Left renal pelvis (tissue), 4 donors: ENCODE results near the gene SNPH. TPM values are rescaled to one million over a fixed set of nuclear protein-coding genes. Genes with fewer than 3 reads are reported as not detected.
"Not testable (repeated sequence)": the region's sequence is repeated elsewhere in the genome, so short reads cannot be mapped to it uniquely, and the experiment has no call there.

Source experiments
- DNase-seq, 4 donors: peaks; one replicate each; pipeline ENCODE4 v3.0.0-alpha.2; 2013; ENCODE audit warnings: low read depth in 4 of 4, low spot score in 3 of 4
- polyA plus RNA-seq, 4 donors: library from polyadenylated mRNA; unstranded; fragments of 120-200 nt; gene quantifications; one replicate each; pipeline ENCODE4 v1.2.1, GENCODE V29; 2013; ENCODE audit not compliant: insufficient read length in 4 of 4

Gene SNPH, protein sequence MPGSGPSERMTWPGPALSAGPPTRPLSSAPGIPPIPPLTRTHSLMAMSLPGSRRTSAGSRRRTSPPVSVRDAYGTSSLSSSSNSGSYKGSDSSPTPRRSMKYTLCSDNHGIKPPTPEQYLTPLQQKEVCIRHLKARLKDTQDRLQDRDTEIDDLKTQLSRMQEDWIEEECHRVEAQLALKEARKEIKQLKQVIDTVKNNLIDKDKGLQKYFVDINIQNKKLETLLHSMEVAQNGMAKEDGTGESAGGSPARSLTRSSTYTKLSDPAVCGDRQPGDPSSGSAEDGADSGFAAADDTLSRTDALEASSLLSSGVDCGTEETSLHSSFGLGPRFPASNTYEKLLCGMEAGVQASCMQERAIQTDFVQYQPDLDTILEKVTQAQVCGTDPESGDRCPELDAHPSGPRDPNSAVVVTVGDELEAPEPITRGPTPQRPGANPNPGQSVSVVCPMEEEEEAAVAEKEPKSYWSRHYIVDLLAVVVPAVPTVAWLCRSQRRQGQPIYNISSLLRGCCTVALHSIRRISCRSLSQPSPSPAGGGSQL
- polyA plus RNA-seq, result 1 to 10 TPM; 2.2 to 4.0 (median 3.4) TPM

DNA sequence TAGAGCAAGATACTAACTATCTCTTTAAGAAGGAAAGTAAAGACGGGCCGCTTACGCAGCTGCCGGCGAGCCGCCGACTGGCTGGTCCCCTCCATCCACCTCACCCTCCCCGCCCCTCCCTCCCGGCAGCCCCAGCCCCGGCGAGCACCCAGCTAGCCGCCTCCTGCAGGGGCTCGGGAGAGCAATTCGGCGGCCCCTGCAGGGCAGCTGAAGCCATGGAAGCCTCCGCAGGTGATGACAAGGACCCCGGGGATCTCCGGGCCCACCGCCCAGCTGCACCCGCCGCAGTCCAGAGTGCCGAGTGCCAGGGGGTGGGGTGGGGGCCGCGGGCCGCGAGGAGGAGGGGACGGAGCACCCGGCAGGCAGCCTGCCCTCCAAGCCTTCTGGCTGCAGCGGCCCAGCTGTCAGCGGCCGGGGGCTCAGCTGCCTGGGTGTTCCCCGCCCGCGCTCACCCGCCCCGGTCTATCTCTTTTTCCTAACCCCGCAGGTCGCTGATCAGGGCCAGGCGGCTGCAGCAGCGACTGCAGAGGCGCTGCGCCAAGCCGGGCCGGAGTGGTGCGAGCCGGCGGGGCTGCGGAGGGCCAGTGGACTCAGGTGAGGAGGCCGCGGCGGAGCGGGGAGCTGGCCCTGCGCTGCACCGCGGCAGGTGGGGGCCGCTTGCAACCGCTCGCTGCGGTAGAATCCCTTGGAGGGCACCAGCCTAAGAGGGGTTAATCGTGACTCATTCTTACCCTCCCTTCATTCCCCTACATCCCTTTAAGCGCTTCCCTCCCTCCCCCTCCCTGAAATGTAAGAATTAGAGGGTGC lies at the start of gene SNPH:
SNPH (plus strand) TSS at position 128 of the 807 bp plus-strand sequence. CDS start 29,946 bp downstream, outside the sequence.
- peak; percentile 6 to 35 (median 23) for DNase-seq

DNA sequence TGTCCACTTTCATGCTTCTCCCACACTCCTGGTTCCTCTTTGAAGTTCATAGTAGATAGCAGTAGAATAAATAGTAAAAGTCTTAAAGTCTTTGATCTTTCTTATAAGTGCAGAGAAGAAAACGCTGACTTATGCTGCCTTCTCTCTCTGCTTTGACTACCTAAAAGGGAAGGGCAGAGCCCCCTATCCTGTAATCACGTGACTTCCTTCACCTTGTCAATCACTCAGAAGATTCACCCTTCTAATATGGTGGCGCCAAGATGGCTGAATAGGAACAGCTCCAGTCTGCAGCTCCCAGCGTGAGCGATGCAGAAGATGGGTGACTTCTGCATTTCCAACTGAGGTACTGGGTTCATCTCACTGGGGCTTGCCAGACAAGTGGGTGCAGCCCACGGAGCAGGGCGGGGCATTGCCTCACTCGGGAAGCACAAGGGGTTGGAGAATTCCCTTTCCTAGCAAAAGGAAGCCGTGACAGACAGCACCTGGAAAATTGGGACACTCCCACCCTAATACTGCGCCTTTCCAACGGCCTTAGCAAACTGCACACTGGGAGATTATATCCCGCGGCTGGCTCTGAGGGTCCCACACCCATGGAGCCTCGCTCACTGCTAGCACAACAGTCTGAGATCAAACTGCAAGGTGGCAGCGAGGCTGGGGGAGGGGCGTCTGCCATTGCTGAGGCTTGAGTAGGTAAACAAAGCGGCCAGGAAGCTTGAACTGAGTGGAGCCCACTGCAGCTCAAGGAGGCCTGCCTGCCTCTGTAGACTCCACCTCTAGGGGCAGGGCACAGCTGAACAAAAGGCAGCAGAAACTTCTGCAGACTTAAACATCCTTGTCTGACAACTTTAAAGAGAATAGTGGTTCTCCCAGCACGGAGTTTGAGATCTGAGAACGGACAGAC lies 49.3 kb upstream of the SNPH start:
- DNase-seq, result not testable (repeated sequence)

DNA sequence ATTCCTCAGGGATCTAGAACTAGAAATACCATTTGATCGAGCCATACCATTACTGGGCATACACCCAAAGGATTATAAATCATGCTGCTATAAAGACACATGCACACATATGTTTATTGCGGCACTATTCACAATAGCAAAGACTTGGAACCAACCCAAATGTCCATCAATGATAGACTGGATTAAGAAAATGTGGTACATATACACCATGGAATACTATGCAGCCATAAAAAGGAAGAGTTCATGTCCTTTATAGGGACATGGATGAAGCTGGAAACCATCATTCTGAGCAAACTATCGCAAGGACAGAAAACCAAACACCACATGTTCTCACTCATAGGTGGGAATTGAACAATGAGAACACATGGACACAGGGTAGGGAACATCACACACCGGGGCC lies 43.3 kb upstream of the SNPH start:
- DNase-seq, result not testable (repeated sequence)

DNA sequence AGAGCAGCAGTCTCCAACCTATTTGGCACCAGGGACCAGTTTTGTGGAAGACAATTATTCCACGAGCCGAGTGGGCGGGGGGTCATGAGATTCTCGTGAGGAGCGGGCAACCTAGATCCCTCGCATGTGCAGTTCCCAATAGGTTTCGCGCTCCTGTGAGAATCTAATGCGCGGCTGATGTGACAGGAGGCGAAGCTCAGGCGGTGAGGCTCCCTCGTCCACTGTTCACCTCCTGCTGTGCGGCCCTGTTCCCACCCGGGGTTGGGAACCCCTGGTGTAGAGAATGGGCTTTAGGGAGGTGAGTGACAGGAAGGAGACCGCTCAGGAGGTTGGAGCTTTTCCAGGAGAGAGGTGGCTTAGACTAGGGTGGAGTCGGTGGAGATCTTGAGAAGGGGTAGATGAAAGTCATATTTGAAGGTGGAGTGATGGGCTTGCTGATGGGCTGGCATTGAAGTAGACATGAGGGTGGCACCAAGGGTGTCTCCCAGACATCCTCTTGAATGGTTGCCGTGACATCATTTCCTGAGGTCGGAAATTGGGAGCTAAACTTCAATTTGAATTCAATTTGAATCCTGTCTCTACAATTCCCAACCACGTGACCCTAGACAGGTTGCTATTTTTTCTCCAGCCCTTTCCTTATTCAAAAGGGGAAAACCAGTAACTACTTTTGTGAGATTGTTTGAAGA lies 41.7 kb upstream of the SNPH start:
- DNase-seq, result no peak

DNA sequence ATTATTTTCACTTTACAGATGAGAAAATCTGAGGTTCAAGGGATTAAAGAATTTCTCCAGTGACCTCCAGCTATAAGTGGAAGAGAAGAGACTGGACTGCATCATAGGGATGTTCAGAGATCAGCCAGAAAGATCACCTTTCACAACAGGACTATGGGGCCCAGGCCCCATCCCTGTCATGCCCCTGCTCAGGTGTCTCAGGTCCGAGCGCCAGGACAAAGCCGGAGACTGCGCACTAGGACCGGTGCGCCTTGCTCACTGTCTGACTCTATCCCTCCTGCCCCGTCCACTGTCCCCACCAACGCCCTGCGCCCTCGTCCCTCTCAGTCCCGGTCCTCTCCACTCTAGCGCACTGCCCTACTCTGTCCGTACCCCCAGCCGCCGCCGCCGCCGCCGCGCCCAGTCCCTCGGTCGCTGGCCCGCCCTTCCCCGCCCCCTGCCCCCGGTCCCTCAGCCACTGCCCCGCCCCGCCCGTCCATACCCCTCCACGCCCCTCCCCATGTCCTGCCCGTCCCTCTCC lies 40.8 kb upstream of the SNPH start:
- DNase-seq, result no peak

DNA sequence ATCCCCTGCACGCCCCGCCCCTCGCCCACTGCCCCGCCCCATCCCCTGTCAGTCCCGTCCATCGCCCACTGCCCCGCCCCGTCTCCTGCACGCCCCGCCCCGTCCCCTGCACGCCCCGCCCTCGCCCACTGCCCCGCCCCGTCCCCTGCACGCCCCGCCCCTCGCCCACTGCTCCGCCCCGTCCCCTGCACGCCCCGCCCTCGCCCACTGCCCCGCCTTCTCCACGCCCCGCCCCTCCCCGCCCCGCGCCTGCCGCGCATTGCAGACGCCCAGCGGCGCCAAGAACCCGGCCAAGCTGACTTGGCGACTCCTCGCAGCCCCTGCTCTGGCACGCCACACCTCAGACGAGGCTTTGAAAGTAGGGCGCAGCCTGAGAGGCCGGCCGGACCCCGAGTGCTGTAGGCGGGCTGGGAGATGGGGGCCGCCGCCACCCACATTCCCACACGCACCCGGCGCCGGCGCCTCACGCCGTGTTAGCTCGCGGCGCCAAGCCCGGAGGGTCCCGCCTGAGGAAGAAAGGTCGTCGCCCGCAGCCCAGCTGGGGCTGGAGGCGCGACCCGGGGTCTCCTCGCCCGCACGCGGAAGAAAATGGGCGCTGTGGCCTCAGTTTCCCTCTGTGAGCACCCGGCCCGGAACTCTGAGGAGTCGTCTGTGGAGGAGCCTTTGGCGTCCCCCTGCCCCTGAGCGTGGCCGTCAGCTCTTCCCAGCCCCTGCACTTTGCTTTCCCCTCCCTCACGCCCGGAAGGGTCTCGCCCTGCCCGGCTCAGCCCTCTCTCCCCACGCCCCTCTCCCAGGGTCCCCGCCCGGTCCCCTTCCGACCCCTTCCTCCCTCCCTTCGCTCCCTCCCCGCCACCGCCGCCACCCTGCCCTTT lies 40.1 kb upstream of the SNPH start, which contains the start of gene RAD21L1:
RAD21L1 (plus strand) TSS at position 262 of the 872 bp plus-strand sequence. CDS start 2,410 bp downstream, outside the sequence.
- peak in 2 of 4 donors; percentile 18 to 20 for DNase-seq

DNA sequence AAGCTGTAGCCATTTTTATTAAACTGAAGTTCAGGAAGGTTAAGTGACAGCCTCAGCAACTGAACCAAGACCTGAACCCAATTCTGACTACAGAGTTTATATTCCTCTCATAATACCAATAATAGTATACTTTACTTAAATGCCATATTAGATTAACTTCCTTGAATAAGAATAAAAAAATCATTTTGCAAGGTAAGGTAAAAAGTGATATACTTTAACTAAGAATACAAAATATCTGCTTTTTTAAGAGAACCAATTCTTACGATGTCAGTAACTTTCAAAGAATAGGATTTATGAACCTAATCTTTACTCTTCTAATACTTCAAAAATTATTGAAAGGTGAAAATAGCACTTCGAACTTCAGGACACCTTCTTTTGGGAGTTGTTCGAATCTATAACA lies 36.6 kb upstream of the SNPH start:
- DNase-seq, result no peak

DNA sequence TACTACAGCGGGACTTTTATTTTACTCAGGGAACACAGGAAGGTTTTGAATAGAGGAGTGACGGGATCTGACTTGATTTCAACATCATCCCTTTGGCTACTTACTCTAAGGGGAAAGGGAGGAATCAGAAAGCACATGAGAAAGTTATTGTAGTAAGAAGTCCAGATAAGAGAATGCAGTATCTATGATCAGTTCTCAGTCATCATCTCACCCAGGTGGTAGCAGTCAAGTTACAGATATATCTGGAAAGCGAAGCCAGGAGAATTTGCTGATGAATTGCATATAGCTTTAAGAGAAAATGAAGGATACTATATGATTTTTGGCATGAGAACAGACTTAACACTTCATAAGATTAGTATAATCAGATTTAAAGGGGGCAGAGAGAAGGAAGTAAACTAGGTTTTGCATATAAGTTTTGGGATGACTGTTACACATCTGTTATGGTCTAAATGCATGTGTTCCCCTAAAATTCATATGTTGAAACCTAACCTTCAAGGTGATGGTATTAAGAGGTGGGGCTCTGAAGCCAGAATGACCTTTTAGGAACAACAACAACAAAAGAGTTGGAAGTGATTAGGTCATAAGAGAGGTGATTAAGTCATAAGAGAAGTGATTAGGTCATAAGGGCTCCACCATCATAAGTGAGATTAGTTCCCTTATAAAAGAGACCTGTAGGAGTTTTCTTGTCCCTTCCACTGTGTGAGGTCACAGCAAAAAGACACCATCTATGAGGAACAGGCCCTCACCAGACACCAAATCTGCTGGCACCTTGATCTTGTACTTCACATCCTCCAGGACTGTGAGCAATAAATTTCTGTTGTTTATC lies 33.6 kb upstream of the SNPH start:
- DNase-seq, result no peak

DNA sequence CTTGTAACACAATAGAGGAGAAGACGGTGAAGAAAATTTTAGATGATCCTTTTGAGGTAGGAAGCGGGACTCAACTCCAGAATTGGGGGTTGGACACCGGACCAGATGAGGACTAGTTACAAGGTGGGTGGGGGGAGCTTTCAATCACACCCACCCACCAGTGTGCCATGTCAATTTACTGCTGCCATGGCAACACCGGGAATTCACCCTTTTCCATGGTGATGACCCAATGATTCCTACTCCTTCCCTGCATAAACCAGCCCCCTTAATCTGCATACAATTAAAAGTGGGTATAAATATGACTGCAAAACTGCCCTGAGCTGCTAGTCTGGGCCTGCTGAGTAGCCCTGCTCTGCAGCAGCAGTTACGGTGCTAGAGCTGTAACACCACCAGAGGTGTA lies 25.5 kb upstream of the SNPH start:
- DNase-seq, result no peak

DNA sequence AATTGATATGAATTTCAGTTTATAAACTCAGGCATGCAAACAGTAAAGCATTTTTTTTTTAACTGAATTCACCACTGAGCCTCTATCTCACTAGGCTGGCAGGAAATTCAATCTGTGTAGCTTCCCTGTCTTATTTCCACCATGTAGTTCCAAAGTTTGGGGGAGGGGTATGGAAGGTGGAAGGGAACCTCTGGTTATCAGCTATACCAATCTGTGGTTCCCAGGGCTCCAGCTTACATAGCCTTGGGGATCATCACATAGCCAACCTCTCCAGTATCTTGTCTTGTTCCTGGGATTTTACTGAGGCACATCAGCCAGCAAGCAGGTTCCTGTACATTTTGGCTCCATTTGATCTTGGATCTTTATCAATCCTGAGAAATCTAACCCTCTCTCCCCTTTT lies 24.6 kb upstream of the SNPH start:
- no peak for DNase-seq

DNA sequence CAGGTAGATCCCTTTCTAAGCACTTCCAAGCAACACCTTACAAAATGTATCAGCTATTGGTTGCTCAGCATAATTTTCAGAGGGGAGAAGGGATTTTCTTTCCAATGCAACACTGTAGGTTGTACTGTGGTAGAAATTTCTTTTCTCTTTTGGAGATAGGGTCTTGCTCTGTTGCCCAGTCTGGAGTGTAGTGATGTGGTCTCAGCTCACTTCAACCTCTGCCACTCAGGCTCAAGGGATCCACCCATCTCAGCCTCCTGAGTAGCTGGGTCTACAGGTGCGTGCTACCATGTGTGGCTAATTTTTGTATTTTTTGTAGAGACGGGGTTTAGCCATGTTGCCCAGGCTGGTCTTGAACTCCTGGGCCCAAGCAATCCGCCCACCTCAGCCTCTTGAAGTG lies 24.0 kb upstream of the SNPH start:
- no peak for DNase-seq

DNA sequence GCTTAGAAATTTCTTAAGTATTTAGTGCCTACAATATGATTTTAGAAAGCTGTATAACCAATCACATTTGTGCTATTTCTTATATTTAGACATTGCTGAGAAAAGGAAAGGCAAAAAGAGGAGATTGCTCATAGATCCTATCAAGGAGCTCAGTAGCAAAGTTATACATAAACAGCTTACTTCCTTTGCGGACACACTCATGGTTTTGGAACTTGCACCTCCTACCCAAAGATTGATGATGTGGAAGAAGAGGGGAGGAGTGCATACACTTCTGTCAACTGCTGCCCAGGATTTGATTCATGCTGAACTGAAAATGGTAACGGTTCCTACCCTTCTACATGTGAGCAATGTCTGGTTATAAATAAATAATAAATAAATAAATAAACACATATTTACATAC lies 23.6 kb upstream of the SNPH start:
- no peak for DNase-seq

DNA sequence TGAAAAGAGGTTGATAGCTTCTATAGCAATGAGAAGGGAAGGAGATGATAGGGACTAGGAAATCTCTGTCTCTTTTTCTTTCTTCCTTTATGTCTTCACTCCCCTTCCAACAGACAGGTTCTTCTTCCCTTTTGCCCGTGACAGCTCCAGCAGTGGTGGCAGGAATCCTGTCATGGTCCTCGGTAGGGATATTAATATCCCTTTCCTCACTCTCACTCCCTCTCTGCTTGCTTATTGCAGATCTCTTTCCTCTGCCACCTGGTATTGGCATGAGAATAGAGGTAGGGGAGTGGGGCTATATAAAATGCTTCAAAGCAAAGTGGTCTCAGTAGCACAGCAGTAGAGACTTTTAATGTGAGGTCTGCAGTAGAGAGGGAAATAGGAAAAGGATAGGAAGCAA lies 20.5 kb upstream of the SNPH start:
- no peak for DNase-seq

DNA sequence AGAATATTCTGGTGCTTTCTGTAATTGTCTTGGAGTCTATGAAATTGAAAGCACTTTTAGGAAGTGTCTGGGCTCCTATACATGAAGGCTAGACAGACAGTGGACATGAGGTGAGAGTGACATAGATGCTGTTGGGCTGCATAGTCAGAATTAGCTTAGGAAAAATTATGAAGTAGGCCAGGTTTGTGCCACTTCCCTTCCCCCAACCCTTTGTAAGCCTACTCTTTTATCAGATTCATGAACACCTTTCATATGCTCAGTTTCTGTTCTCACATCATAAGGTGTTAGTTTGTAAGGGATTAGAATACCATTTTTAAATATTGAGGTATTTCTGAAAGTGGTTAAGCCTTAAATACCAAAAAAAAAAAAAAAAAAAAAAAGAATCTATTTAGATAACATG lies 18.4 kb upstream of the SNPH start:
- DNase-seq, result no peak

DNA sequence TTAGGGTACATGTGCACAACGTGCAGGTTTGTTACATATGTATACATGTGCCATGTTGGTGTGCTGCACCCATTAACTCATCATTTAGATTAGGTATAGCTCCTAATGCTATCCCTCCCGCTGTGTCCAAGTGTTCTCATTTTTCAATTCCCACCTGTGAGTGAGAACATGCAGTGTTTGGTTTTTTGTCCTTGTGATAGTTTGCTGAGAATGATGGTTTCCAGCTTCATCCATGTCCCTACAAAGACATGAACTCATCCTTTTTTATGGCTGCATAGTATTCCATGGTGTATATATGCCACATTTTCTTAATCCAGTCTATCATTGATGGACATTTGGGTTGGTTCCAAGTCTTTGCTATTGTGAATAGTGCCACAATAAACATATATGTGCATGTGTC lies 15.8 kb upstream of the SNPH start:
- not testable (repeated sequence) for DNase-seq

DNA sequence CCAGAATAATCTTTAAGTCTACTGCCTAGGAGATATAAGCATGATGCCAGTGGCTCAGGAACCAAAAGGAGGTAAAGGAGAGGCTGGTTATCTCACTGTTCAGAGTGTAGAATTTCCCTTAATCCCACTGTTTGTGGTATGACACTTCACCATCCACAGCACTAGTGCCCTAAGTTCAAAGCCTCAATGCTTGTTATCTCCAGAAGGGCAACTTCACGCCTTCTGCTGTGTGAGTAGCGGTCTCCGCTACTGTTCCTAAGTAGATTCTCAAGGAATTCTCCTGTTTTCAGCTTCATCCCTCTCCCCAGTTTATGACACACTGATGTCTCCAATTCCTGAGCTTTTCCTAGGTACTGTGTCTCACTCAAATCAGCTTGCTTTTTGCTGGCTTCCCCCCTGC lies 13.7 kb upstream of the SNPH start:
- no peak for DNase-seq

DNA sequence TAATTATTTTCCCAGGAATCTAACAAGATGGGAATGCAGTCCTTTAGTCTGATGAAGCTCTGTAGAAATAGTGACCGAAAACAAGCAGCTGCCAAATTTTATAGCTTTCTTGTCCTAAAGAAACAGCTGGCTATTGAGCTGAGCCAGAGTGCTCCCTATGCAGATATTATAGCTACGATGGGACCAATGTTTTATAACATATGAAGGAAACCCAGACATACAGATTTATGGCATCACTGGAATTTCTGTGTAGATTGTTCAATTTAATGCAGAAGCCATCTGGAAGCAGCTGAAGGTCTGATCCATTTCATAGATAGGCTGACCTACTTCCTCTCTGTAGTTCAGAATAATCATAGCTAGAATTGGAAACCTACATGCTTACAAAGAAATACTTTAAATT lies 11.8 kb upstream of the SNPH start:
- peak in 1 of 4 donors; percentile 4 for DNase-seq

DNA sequence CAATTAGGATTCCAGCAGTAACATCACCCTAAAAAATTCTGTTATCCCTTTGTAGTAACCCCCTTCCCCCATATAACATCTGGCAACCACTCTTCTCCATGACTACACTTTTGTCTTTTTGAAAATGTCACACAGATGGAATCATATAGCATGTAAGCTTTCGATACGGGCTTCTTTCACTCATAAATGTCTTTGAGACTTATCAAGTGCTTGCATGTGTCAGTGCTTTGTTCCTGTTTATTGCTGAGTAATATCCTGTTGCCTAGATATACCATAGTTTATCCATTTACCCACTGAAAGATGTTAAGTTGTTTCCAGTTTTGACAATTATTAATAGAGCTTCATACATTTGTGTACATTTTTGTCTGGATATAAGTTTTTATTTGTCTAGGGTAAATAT lies 10.4 kb upstream of the SNPH start:
- DNase-seq, result no peak
